Measurements from ENCODE around the gene KIF1B.
A peak's percentile ranks its signal among the peaks of the same experiment; 100 is the strongest.

The KIF1B gene

GRCh38 chr1:10280439-10281350, 70.3 kb downstream of the KIF1B start:
- ChIA-PET CTCF (interaction anchor here (0.7 kb wide), 1 partner anchor 71 kb away, joined by 3 read pairs; the partner anchor contains the start of gene KIF1B), POLR2A (no interaction called here)
- DNase-seq (ENCODE audit: extremely low spot score) = no peak
- no peak for TF ChIP-seq CTCF (IDR thresholded peaks at IDR 0.05; ENCODE audit: control extremely low read depth, extremely low read depth, low read depth, missing control alignments)

- peak; percentile 28 for DNase-seq (ENCODE audit: extremely low spot score)
- TF ChIP-seq CTCF (IDR thresholded peaks at IDR 0.05; ENCODE audit: control extremely low read depth, extremely low read depth, low read depth, missing control alignments) = no peak
- ChIA-PET POLR2A (interaction anchor here (1.2 kb wide), 1 partner anchor 73 kb away, joined by 3 read pairs; the partner anchor contains the start of gene KIF1B), CTCF (interaction anchor here (1.1 to 1.5 kb wide), 4 partner anchors 13 to 73 kb away, joined by 3 to 4 read pairs (median 4); partner anchors contain the start of gene KIF1B)
Measured at GRCh38 chr1:10283318-10283984, 73.1 kb downstream of the KIF1B start.

GRCh38 chr1:10286244-10286643, 75.9 kb downstream of the KIF1B start:
- ChIA-PET CTCF (interaction anchor here (1.4 kb wide), 1 partner anchor 9 kb away, joined by 5 read pairs; no protein-coding TSS in a partner anchor), POLR2A (no interaction called here)
- no peak for DNase-seq (ENCODE audit: extremely low spot score)
- TF ChIP-seq CTCF (IDR thresholded peaks at IDR 0.05; ENCODE audit: control extremely low read depth, extremely low read depth, low read depth, missing control alignments) = no peak

GRCh38 chr1:10287023-10287645, 76.8 kb downstream of the KIF1B start:
- POLR2A ChIA-PET = no interaction called here
- DNase-seq (ENCODE audit: extremely low spot score) = no peak
- CTCF ChIA-PET = interaction anchor here (0.7 to 1.4 kb wide), 3 partner anchors 10 to 30 kb away, joined by 3 to 5 read pairs (median 3); no protein-coding TSS in a partner anchor
- TF ChIP-seq CTCF (IDR thresholded peaks at IDR 0.05; ENCODE audit: control extremely low read depth, extremely low read depth, low read depth, missing control alignments) = no peak

GRCh38 chr1:10288029-10288615, 77.8 kb downstream of the KIF1B start:
- POLR2A ChIA-PET = no interaction called here
- no peak for TF ChIP-seq CTCF (IDR thresholded peaks at IDR 0.05; ENCODE audit: control extremely low read depth, extremely low read depth, low read depth, missing control alignments)
- DNase-seq (ENCODE audit: extremely low spot score) = no peak
- CTCF ChIA-PET = interaction anchor here (0.7 to 1.2 kb wide), 2 partner anchors 24 to 29 kb away, joined by 3 read pairs; no protein-coding TSS in a partner anchor

GRCh38 chr1:10291705-10292104, 81.3 kb downstream of the KIF1B start:
- no peak for TF ChIP-seq CTCF (IDR thresholded peaks at IDR 0.05; ENCODE audit: control extremely low read depth, extremely low read depth, low read depth, missing control alignments)
- POLR2A ChIA-PET = no interaction called here
- CTCF ChIA-PET = no interaction called here
- no peak for DNase-seq (ENCODE audit: extremely low spot score)
